HG02763 (cell line): ENCODE results near the gene LYSMD3.

Experiments used
- ATAC-seq: cut with Tn5 transposase; IDR thresholded peaks from one replicate; pipeline ENCODE4 v1.9.1; 2021; ENCODE audit warnings: mild to moderate bottlenecking, moderate library complexity; ENCODE audit not compliant: unreplicated experiment

LYSMD3 gene

GRCh38 chr5:90483206-90483605 lies 46.2 kb downstream of the LYSMD3 start:
- ATAC-seq: no peak

GRCh38 chr5:90480699-90481098 lies 48.7 kb downstream of the LYSMD3 start:
- no peak for ATAC-seq

- no peak for ATAC-seq
Observed at GRCh38 chr5:90479611-90480385, 49.6 kb downstream of the LYSMD3 start.

- ATAC-seq: no peak
Observed at GRCh38 chr5:90477621-90478215, 51.7 kb downstream of the LYSMD3 start.

GRCh38 chr5:90477073-90477472 lies 52.3 kb downstream of the LYSMD3 start:
- ATAC-seq: no peak

GRCh38 chr5:90476391-90476790 lies 53.0 kb downstream of the LYSMD3 start:
- no peak for ATAC-seq

- no peak for ATAC-seq
Observed at GRCh38 chr5:90475436-90475980, 53.9 kb downstream of the LYSMD3 start.

GRCh38 chr5:90474235-90475107 lies 54.9 kb downstream of the LYSMD3 start, which contains the start of the genes MBLAC2 and POLR3G:
Gene MBLAC2 (minus strand): TSS chr5:90474771. CDS start chr5:90474292, 479 bp downstream.
Gene POLR3G (plus strand): TSS chr5:90474864. CDS start chr5:90485568, 10,704 bp downstream.
- peak; percentile 90 for ATAC-seq

- ATAC-seq: peak; percentile 19
Observed at GRCh38 chr5:90473396-90474234, 55.8 kb downstream of the LYSMD3 start.

GRCh38 chr5:90472783-90473395 lies 56.5 kb downstream of the LYSMD3 start:
- no peak for ATAC-seq
